HEK293 (cell line): Measurements from ENCODE around the gene PRND.

Experiments used
- CTCF ChIA-PET: fragments of 350-600 bp; formaldehyde crosslinking; extraction: SDS; loops from one replicate; lab custom pipeline; 2021; ENCODE audit warnings: antibody characterized with exemption; lab: Yijun Ruan, JAX
- POLR2A ChIA-PET: fragments of 300-600 bp; formaldehyde crosslinking; extraction: SDS; loops from one replicate; lab custom pipeline; 2020; ENCODE audit warnings: antibody characterized with exemption, inconsistent platforms; lab: Yijun Ruan, JAX
- H3K27ac ChIP-seq: fragments of 200-500 bp; sonication (Bioruptor generic); 2 replicates; pipeline ENCODE4 v1.5.1; 2014; ENCODE audit warnings: low read depth, low read length, control low read depth, inconsistent platforms; ENCODE audit errors: extremely low read depth
- H3K36me3 ChIP-seq, 2 experiments: fragments of 200-500 bp in 1 of 2; sonication (Bioruptor generic) in 1 of 2; 1 replicate in 1 of 2; 2 replicates in 1 of 2; pipeline ENCODE4 v1.5.1; 2014 to 2017; ENCODE audit warnings: inconsistent platforms in 2 of 2, low read length in 2 of 2; ENCODE audit not compliant: control insufficient read depth in 2 of 2, insufficient read depth in 1 of 2
- H3K4me1 ChIP-seq: fragments of 200-500 bp; sonication (Bioruptor generic); 2 replicates; pipeline ENCODE4 v1.5.1; 2014; ENCODE audit warnings: mild to moderate bottlenecking, low read length, inconsistent platforms; ENCODE audit not compliant: control insufficient read depth, insufficient read depth
- H3K4me3 ChIP-seq: 2 replicates; pipeline ENCODE4 v1.5.1; 2011; ENCODE audit warnings: low read depth, mild to moderate bottlenecking, control low read depth, low read length, moderate library complexity
- H3K9me3 ChIP-seq: fragments of 200-500 bp; sonication (Bioruptor generic); 2 replicates; pipeline ENCODE4 v1.5.1; 2014; ENCODE audit warnings: low read depth, low read length, inconsistent platforms; ENCODE audit not compliant: control insufficient read depth, insufficient read depth
- BCL11A ChIP-seq: fragments of 450-650 bp; formaldehyde crosslinking; IDR thresholded peaks from 2 replicates; pipeline ENCODE4 v1.5.1; 2016; ENCODE audit warnings: low read depth, missing biosample characterization, missing genetic modification characterization
- GFI1B ChIP-seq: fragments of 450-650 bp; formaldehyde crosslinking; IDR thresholded peaks from 2 replicates; pipeline ENCODE4 v1.5.1; 2016; ENCODE audit warnings: missing biosample characterization, missing genetic modification characterization
- KLF8 ChIP-seq: fragments of 450-650 bp; formaldehyde crosslinking; IDR thresholded peaks from 2 replicates; pipeline ENCODE4 v1.5.1; 2016; ENCODE audit warnings: missing biosample characterization, missing genetic modification characterization
- PBX3 ChIP-seq: sonication (generic); formaldehyde crosslinking; IDR thresholded peaks from 2 replicates; pipeline ENCODE4 v1.8.1; 2022; ENCODE audit warnings: mild to moderate bottlenecking, moderate library complexity, missing genetic modification reagents
- TCF7L2 ChIP-seq: IDR thresholded peaks from 2 replicates; pipeline ENCODE4 v1.6.1; 2011; ENCODE audit warnings: low read depth, mild to moderate bottlenecking, inconsistent platforms, low read length, moderate library complexity, borderline replicate concordance
- ZBTB26 ChIP-seq: fragments of 450-650 bp; formaldehyde crosslinking; optimal IDR thresholded peaks from 2 replicates; pipeline ENCODE3; 2016; ENCODE audit warnings: missing biosample characterization, mild to moderate bottlenecking, missing genetic modification characterization
- ZFP37 ChIP-seq: fragments of 450-650 bp; formaldehyde crosslinking; IDR thresholded peaks from 2 replicates; pipeline ENCODE4 v1.5.1; 2016; ENCODE audit warnings: missing biosample characterization, missing genetic modification characterization
- ZIC2 ChIP-seq: fragments of 450-650 bp; formaldehyde crosslinking; IDR thresholded peaks from 2 replicates; pipeline ENCODE4 v1.5.1; 2016; ENCODE audit warnings: missing biosample characterization, missing genetic modification characterization
- ZNF121 ChIP-seq: fragments of 450-650 bp; formaldehyde crosslinking; IDR thresholded peaks from 2 replicates; pipeline ENCODE4 v1.5.1; 2016; ENCODE audit warnings: missing biosample characterization, missing genetic modification characterization
- ZNF155 ChIP-seq: fragments of 450-650 bp; formaldehyde crosslinking; IDR thresholded peaks from 2 replicates; pipeline ENCODE4 v1.5.1; 2016; ENCODE audit warnings: missing biosample characterization, missing genetic modification characterization
- ZNF16 ChIP-seq: fragments of 450-650 bp; formaldehyde crosslinking; IDR thresholded peaks from 2 replicates; pipeline ENCODE4 v1.5.1; 2016; ENCODE audit warnings: low read depth, missing biosample characterization, missing genetic modification characterization
- ZNF2 ChIP-seq: fragments of 450-650 bp; formaldehyde crosslinking; IDR thresholded peaks from 2 replicates; pipeline ENCODE4 v1.5.1; 2016; ENCODE audit warnings: missing biosample characterization, missing genetic modification characterization
- ZNF221 ChIP-seq: fragments of 450-650 bp; formaldehyde crosslinking; IDR thresholded peaks from 2 replicates; pipeline ENCODE4 v1.5.1; 2017; ENCODE audit warnings: missing biosample characterization, missing genetic modification characterization, borderline replicate concordance
- ZNF24 ChIP-seq: fragments of 450-650 bp; formaldehyde crosslinking; IDR thresholded peaks from 2 replicates; pipeline ENCODE4 v1.5.1; 2016; ENCODE audit warnings: missing biosample characterization, missing genetic modification characterization
- ZNF335 ChIP-seq: fragments of 450-650 bp; formaldehyde crosslinking; conservative IDR thresholded peaks from 2 replicates; pipeline ENCODE4 v1.5.1; 2016; ENCODE audit warnings: missing biosample characterization, missing genetic modification characterization
- ZNF341 ChIP-seq: fragments of 450-650 bp; formaldehyde crosslinking; IDR thresholded peaks from 2 replicates; pipeline ENCODE4; 2016; ENCODE audit warnings: low read depth, missing biosample characterization, missing genetic modification characterization
- ZNF549 ChIP-seq: fragments of 450-650 bp; IDR thresholded peaks from 2 replicates; pipeline ENCODE4 v1.5.1; 2018; ENCODE audit warnings: missing biosample characterization, missing genetic modification characterization, mild to moderate bottlenecking, inconsistent platforms, moderate library complexity
- ZNF623 ChIP-seq: fragments of 450-650 bp; formaldehyde crosslinking; IDR thresholded peaks from 2 replicates; pipeline ENCODE4 v1.5.1; 2016; ENCODE audit warnings: missing biosample characterization, missing genetic modification characterization
- ZNF830 ChIP-seq: fragments of 450-650 bp; IDR thresholded peaks from 2 replicates; pipeline ENCODE4 v1.5.0; 2018; ENCODE audit warnings: missing biosample characterization, missing genetic modification characterization, low read depth, mild to moderate bottlenecking, moderate library complexity

The PRND gene

GRCh38 chr20:4689220-4689619 is 32.5 kb upstream of the PRND start:
- ChIA-PET CTCF (no interaction called here), POLR2A (interaction anchor here (0.8 kb wide), 1 partner anchor 437 kb away, joined by 3 read pairs; the partner anchor contains the start of gene CDS2)
- H3K36me3 ChIP-seq, result peaks cover 6 to 7% of the 10 kb centered on the region in 2 experiments; a peak in 2 of 3 replicates
- no peaks in the 10 kb centered on the region for H3K9me3 ChIP-seq
- TF ChIP-seq ZNF335 (tag by site-specific recombination) (no peak), BCL11A (tag by site-specific recombination) (no peak), ZNF2 (no peak), PBX3 (CRISPR knock-in tag) (no peak), ZFP37 (tag by site-specific recombination) (no peak), ZBTB26 (no peak), ZNF549 (tag by site-specific recombination) (no peak), ZNF24 (tag by site-specific recombination) (no peak), ZNF623 (tag by site-specific recombination) (no peak), KLF8 (tag by site-specific recombination) (no peak), ZNF830 (tag by site-specific recombination) (no peak), TCF7L2 (no peak), ZNF16 (tag by site-specific recombination) (no peak), ZNF155 (tag by site-specific recombination) (no peak), ZIC2 (no peak), ZNF121 (tag by site-specific recombination) (no peak)
- no peak overlapping the region for H3K27ac ChIP-seq
- H3K4me3 ChIP-seq, result no peak overlapping the region
- peaks cover 33% of the 10 kb centered on the region for H3K4me1 ChIP-seq

- Histone ChIP-seq H3K4me3 (no peak overlapping the region), H3K4me1 (peaks cover 31% of the 10 kb centered on the region), H3K9me3 (no peaks in the 10 kb centered on the region), H3K27ac (no peak overlapping the region), H3K36me3 (peaks cover 10% of the 10 kb centered on the region in 2 experiments)
- ChIA-PET POLR2A (no interaction called here), CTCF (interaction anchor here (1.0 to 1.7 kb wide), 2 partner anchors 78 to 86 kb away, joined by 4 to 5 read pairs; no protein-coding TSS in a partner anchor)
- peak; percentile 31; the same call in 1 of the 2 replicates for TF ChIP-seq ZNF341 (tag by site-specific recombination)
- TF ChIP-seq GFI1B (tag by site-specific recombination), result no peak
Observed at GRCh38 chr20:4691753-4692152, 30.0 kb upstream of the PRND start.

GRCh38 chr20:4694076-4694475 is 27.6 kb upstream of the PRND start:
- Histone ChIP-seq H3K9me3 (no peaks in the 10 kb centered on the region), H3K27ac (no peak overlapping the region), H3K4me3 (no peak overlapping the region), H3K4me1 (peaks cover 15% of the 10 kb centered on the region), H3K36me3 (peaks cover 10 to 13% of the 10 kb centered on the region in 2 experiments)
- POLR2A ChIA-PET, result interaction anchor here (0.6 kb wide), 1 partner anchor 1378 kb away, joined by 4 read pairs; no protein-coding TSS in a partner anchor
- peak; percentile 42; the same call in 1 of the 2 replicates for TF ChIP-seq ZNF121 (tag by site-specific recombination)
- no peak for TF ChIP-seq ZNF221 (tag by site-specific recombination)
- CTCF ChIA-PET, result interaction anchor here (0.5 to 0.9 kb wide), 2 partner anchors 17 to 595 kb away, joined by 3 read pairs; no protein-coding TSS in a partner anchor
